ENCODE data around the gene NTMT1.
A peak's percentile ranks its signal among the peaks of the same experiment; 100 is the strongest.
"Not testable (repeated sequence)": the region's sequence is repeated elsewhere in the genome, so short reads cannot be mapped to it uniquely, and the experiment has no call there.

Gene NTMT1

GRCh38 chr9:129615407-129616285, 10.3 kb upstream of the NTMT1 start:
- DNase-seq, result no peak

DNA sequence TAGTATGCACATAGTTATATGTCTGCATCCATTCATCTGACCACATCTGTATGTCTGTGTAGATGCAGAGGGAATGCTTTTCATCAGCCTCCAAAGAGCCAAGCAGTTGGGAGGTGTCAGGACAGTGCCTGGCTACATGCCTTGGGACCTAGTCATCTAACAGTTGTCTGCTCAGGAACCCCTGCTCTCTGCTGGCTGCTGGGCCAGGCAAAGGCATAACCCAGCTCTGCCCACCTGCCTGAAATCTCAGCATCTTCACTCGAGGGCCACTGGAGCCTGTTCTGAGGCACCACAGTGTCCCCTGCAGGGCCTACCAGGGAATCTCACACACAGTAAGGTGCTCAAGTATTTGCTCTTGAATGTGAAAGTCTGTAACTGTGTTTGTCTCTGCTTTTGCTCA, 8.8 kb upstream of the NTMT1 start:
- no peak for DNase-seq

- no peak for DNase-seq
Observed at GRCh38 chr9:129619787-129620668, 5.9 kb upstream of the NTMT1 start.

DNA sequence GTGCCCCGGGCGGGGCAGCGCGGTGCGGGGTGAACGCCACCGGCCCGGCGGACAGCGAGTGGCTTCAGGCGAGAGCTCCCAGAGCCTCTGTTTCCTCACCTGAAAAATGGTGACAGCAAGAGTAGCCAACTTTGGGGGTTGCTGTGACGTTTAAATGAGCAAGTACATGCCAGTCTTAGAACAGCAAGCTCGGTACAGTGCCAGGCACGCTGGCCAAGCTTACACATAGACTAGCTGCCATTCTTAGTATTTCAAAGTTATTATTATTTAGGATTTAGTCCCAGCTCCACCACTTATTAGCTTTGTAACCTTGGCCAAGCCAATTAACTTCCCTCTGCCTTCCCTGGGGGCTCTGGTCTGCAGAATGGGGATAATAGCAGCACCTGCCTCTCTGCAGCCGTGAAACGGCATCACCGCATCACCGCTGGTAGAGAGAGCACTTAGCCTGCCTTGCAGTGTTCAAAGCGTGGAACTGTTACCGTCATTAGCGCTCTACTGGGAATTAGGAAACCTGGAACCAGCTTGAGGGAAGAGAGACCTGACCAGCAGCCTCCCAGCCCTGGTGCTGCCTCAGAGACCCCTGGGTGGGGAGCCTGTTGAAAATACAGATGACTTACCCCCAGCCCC, 5.2 kb upstream of the NTMT1 start, which contains the start of gene C9orf50:
Gene C9orf50 (minus strand): TSS at position 433 of the 627 bp plus-strand sequence. CDS start 527 bp downstream, outside the sequence.
- peak; percentile 88 for DNase-seq

DNA sequence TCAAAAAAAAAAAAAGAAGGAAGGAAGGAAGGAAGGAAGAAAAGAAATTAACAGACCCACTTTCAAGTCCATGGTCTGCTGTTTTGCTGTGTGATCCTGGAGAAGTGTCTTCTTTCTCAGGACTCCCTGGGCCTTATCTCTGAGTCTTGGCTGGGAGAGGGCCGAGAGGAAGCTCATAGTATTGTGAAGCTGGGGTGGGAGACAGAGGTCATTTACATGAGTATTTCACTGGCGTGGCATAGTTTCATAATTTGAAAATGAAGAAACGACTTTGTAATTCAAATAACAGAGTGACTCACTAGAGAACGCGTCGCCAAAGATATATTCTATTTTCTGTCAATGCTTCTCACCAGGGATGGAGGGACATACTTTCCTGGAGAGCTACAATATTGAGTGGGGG, 2.6 kb upstream of the NTMT1 start:
- DNase-seq, result no peak

DNA sequence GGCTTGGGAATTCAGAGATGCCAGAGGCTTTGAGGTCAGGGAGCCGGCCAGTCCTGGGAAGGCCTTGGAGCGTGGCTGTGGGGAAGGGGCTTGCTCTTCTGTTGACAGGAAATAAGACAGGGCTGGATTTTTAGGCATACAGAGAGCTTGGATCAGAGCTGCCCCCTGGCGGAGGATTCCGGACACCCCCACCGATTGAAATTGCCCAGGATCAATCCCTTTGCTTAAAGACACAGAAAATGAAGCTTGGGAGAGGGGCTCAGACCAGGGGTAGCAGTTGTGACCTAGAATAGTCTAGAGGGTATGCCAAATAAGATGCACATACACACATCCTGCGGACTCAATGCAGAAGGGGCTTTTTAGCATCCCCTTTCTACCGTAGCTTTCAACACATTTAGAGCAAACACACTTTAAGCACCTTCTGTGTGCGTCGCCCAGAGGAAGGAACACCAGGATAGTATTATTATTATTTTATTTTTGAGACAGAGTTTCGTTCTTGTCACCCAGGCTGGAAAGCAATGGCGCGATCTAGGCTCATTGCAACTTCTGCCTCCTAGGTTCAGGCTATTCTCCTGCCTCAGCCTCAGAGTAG, 1.7 kb upstream of the NTMT1 start:
- DNase-seq, result no peak

GRCh38 chr9:129624947-129625346, 1.0 kb upstream of the NTMT1 start:
- DNase-seq, result no peak

- no peak for DNase-seq
Observed at GRCh38 chr9:129626625-129627284, 792 bp downstream of the NTMT1 start.

DNA sequence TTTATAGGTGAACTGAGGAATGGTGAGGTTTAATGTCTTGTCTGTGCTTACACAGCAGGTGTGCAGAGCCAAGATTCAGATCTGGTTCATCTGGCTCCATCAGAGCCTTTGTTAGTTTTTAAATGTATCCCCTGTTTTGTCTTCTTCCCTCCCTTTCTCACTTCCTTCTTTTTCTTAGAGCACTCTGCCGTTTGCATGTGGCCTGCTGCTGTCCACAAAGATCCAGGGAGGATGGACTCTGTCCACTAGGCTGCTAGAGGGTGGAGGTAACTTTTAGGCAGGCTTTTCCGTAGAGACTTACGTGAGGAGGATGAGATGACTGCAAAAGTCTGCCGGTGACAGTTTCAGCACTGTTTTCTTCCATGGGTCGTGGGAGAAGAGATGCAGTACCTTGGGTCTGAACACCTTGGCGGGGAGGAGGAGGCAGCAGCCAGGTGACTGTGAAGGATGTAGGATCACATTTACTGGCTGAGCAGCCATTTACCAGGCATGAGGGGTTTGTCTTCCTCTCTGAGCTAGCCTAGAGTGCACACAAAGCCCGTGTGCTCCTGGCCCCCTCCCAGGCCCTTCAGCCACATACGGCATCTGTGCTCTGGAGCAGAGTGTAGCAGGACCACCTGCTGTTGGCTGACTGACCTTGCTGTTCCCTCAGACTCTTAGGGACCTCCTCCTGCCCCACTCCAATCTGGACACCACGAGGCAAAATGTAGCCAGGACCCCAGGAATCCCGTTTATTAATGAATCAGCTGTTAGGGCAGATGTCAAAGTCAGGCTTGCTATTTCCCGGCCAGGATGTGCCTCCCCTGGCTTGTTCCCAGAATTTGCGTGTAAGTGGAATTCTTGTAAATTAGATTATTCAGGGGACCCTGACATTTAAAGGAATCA, 1.8 kb downstream of the NTMT1 start:
- no peak for DNase-seq

DNA sequence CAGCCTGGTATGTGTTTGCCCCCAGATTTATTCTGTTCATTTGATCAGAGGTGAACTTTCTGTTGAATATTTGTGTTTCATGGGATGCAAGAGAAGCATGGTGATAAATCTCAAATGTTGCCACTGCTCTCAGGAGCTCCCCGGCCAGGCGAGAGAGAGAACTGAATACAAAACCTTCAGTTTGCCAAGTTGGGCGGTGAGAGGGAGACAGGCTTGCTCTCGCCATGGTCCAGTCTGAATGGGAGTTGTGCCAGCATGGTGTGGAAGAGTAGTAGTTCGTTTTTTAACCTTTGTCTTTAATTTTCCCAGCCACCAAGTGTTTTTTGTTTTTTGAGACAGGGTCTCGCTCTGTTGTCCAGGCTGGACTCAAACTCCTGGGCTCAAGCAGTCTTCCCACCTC, 2.7 kb downstream of the NTMT1 start:
- DNase-seq, result no peak

- no peak for DNase-seq
Observed at GRCh38 chr9:129629251-129629820, 3.4 kb downstream of the NTMT1 start.

- DNase-seq, result no peak
Observed at GRCh38 chr9:129630967-129631673, 5.2 kb downstream of the NTMT1 start.

GRCh38 chr9:129631674-129632129, 5.7 kb downstream of the NTMT1 start:
- DNase-seq, result no peak

DNA sequence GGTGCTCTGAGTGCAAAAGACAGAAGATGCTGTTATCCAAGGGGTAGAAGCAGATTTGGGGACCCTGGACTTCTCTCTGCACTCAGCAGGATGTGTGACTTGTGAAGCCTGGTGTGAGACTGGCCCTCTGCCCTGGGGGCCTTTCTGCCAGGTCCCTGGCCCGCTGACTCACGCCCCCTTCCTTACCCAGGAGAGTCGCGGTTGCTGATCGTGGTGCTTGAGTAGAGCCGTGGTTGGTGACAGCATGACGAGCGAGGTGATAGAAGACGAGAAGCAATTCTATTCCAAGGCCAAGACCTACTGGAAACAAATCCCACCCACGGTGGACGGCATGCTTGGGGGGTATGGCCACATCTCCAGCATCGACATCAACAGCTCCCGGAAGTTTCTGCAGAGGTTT, 6.5 kb downstream of the NTMT1 start:
- no peak for DNase-seq

- DNase-seq, result no peak
Observed at GRCh38 chr9:129633207-129633606, 7.2 kb downstream of the NTMT1 start.

DNA sequence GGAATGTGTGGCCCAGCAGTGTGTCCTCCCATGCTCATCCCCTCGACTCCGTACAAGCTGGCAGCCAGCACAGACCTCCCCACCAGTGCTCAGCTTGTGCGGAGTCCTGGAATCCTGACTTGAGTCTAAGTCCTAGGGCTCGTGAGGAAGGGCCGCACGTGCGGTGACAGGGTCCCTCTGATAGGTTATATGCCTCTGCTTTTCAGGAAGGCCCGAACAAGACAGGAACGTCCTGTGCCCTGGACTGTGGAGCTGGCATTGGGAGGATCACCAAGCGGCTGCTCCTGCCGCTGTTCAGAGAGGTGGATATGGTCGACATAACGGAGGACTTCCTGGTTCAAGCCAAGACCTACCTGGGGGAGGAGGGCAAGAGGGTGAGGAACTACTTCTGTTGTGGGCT, 7.9 kb downstream of the NTMT1 start:
- no peak for DNase-seq

GRCh38 chr9:129635099-129636065, 9.4 kb downstream of the NTMT1 start:
- DNase-seq, result no peak

DNA sequence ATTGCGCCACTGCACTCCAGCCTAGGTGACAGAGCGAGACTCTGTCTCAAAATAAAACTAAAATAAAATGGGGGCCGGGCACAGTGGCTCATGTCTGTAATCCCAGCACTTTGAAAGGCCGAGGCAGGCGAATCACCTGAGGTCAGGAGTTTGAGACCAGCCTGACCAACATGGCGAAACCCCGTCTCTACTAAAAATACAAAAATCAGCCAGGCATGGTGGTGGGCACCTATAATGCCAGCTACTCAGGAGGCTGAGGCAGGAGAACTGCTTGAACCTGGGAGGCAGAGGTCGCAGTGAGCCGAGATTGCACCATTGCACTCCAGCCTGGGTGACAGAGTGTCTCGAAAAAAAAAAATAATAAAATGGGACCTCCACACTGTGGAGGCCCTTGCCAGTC, 10.4 kb downstream of the NTMT1 start:
- not testable (repeated sequence) for DNase-seq

GRCh38 chr9:129637102-129637501, 11.1 kb downstream of the NTMT1 start:
- DNase-seq, result no peak
